NCI-H345 treated with DMSO at 0.1 percent for 48 hours (cell line): ENCODE data around the gene IGFL2.
"Not testable (repeated sequence)": the region's sequence is repeated elsewhere in the genome, so short reads cannot be mapped to it uniquely, and the experiment has no call there.

Experiments used
- DNase-seq: peaks from one replicate; lab custom pipeline; 2025; ENCODE audit not compliant: unreplicated experiment; lab: John Stamatoyannopoulos, UW

Gene IGFL2

GRCh38 chr19:46206682-46207081 lies 58.6 kb downstream of the IGFL2 start:
- no peak for DNase-seq

- not testable (repeated sequence) for DNase-seq
Measured at GRCh38 chr19:46207858-46208257, 59.8 kb downstream of the IGFL2 start.

DNA sequence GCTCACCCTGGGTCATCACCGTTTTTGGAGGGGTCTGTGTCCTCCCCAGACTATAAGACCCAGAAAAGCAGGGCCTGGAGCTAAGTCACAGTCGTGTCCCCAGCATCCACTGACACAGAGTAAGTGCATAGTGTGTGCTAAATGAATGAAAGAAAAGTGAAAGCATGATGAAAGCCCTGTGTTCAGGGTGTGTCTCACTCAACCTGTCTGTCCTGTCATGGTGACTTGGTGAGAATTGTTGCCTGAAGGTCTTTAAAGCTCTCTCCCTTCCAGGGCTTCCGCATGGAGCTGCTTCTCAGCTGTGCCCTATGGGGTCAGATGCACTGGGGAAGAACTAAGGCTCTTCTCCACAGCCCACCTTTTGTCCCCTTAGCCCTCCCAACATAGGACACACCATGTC lies 61.0 kb downstream of the IGFL2 start:
- DNase-seq = no peak

DNA sequence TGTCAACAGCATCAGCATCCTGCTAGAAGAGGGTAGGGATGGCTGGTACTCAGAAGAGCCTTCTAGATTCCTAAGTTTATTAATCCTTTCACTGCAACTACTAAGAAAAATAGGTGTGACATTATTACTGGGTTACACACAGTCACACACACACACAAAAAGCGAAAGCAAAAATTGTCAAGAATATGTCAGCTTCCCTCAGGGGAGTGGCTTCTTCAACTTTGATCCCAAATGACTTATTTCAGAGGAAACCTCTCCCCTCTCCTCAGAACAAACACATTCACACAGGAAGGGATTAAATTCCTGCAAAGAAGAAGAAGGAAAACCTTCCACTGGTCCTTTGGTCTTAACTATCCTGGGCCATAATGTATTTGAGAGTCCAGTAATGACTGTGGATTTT lies 61.4 kb downstream of the IGFL2 start:
- no peak for DNase-seq

DNA sequence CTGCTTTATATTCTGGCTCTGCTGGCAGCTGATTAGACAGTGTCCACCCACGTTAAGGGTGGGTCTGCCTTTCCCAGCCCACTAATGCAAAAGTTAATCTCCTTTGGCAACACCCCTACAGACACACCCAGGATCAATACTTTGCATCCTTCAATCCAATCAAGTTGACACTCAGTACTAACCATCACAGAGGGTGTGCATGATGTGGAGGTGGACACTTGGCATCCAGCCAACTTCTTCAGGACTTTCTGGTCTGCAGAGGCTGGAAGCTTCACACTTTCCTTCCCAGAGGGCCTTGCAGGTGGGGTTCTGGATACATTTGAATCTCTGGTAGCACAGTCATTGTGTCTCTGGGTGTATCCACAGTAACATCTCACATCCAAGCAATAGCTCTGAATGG lies 62.6 kb downstream of the IGFL2 start:
- no peak for DNase-seq
